HEK293T (cell line): ENCODE data around the gene KLHDC3.

ENCODE experiments used
- CTBP1 ChIP-seq: fragments of 450-650 bp; IDR thresholded peaks from 2 replicates; pipeline ENCODE4 v1.6.1; 2016; ENCODE audit warnings: borderline replicate concordance
- ELF4 ChIP-seq: fragments of 450-650 bp; IDR thresholded peaks from 2 replicates; pipeline ENCODE4 v1.6.1; 2017; ENCODE audit warnings: antibody characterized with exemption
- FOXA1 ChIP-seq: fragments of 450-650 bp; IDR thresholded peaks from 2 replicates; pipeline ENCODE4 v1.6.1; 2016; ENCODE audit warnings: mild to moderate bottlenecking
- LEF1 ChIP-seq: fragments of 450-650 bp; IDR thresholded peaks from 2 replicates; pipeline ENCODE4 v1.6.1; 2017; ENCODE audit warnings: mild to moderate bottlenecking, borderline replicate concordance
- NFRKB ChIP-seq: fragments of 450-650 bp; IDR thresholded peaks from 2 replicates; pipeline ENCODE4 v1.6.1; 2016; ENCODE audit warnings: mild to moderate bottlenecking, moderate library complexity
- SP1 ChIP-seq: fragments of 450-650 bp; IDR thresholded peaks from 2 replicates; pipeline ENCODE4 v1.6.1; 2017

DNA sequence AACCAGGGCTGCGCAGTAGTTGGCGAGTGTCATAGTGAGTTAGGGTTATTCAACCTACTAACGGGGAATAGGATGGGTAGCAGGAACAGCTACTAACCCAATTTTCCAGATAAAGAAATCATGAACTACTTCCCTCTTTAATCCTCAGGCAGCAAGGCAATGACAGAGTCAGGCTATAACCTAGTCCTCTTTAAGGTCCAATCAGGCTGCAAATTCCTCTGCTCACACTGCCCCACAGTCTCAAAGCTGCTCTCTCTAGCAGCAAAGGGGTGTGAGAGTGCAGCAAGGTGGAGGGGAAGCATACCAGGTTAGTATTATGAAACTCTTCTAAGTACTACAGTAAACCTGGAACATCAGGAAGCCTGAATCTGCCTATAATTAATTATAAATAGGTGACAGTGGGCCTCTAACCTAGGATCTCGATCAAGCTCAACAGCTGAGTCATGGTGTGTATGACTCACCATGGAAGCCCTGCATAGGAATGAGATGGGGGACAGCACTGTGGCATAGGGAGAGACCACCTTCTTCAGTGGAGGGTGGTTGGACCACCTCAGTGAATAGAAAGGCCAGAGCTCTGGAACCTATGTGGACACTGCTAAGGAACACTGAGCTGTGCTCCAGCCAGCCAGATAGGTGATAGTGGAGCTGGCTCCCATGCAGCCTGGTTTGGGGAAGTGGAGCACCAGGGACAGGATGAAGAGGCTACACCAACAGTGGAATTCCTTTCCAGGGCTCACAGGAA lies 43.0 kb upstream of the KLHDC3 start:
- TF ChIP-seq LEF1 = no peak
- no peak for TF ChIP-seq FOXA1
- no peak for TF ChIP-seq ELF4
- TF ChIP-seq SP1 = no peak
- no peak for TF ChIP-seq CTBP1
- no peak for TF ChIP-seq NFRKB
